Measurements from ENCODE around the gene CCT7.

DNA sequence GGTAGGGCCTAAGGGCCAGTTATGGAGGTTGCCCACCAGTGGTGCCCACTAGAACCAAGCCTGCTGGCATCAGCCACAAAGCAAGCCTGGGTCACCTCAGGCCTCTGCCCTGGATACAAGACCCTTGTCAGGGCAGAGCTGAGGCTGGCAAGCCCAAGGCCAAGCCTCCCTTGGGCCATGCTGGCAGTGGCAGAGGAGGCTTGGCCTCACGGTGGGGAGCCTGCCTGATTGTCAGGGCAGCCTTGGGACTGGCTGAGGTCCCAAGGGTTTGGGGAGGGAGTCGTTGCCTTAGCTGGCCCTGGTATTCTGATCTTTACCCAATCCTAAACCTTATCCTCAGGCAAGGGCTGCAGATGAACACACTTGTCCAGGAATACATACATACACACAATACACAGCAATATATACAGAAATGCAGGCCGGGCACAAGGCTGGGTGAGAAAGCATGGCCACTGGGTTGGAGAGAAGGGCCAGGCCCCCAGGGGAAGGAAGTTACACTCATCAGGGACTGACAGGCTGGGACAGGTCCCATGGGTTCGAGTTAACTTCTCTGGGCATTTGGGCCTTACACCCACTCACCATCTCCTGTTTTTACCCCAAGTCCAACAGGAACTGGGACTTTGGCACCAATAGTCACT is 21.0 kb downstream of the CCT7 start:
- TF ChIP-seq TAF1 (IDR thresholded peaks at IDR 0.05; ENCODE audit: low read depth) (no peak), CTCF (IDR thresholded peaks at IDR 0.05; ENCODE audit: poor library complexity, severe bottlenecking) (no peak), EZH2 (IDR thresholded peaks at IDR 0.05; ENCODE audit: borderline replicate concordance, insufficient read depth, low read length, poor library complexity, severe bottlenecking) (no peak)

All from neural cell (in vitro differentiated cells).